ENCODE results near the gene WDR26.

Gene WDR26

DNA sequence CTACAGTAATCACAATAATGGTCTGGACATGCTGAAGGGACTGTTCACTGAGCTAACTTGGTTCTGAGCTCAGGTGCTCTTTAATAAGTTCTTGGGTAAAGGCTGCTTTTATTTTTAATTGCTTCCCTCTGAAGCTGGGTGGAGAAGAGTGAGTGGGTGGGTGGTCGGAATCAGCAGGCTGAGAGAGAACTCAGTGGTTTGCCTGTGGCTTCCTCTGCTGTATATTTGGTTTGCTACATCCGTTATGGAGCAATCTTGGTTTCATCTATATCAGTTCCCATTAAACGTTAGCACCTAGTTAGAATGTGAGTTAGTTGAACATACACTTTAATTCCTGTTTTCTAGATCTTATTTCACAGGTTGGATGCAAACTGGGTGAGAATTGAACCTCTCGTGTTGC, 54.6 kb downstream of the WDR26 start:
- Histone ChIP-seq H3K9me3 (no peaks in the 10 kb centered on the region), H3K36me3 (peaks cover 24 to 48% (median 44%) of the 10 kb centered on the region in 3 donors), H3K27me3 (no peaks in the 10 kb centered on the region), H3K4me1 (peaks cover 0 to 22% (median 2%) of the 10 kb centered on the region in 4 donors), H3K27ac (no peak overlapping the region), H3K4me3 (no peak overlapping the region)
- intact Hi-C loops (cut with DNase I; ENCODE audit: low total_unique reads), result no loop called here
- no peak for TF ChIP-seq CTCF (IDR thresholded peaks at IDR 0.05)
- DNase-seq, result no peak

GRCh38 chr1:224378855-224379631, 55.6 kb downstream of the WDR26 start:
- Histone ChIP-seq H3K27ac (no peak overlapping the region), H3K36me3 (peaks cover 29 to 58% (median 45%) of the 10 kb centered on the region in 3 donors), H3K27me3 (no peaks in the 10 kb centered on the region), H3K4me3 (no peak overlapping the region), H3K9me3 (no peaks in the 10 kb centered on the region), H3K4me1 (peaks cover 0 to 22% (median 2%) of the 10 kb centered on the region in 4 donors)
- DNase-seq, result no peak
- TF ChIP-seq CTCF (IDR thresholded peaks at IDR 0.05), result no peak
- intact Hi-C loops (cut with DNase I; ENCODE audit: low total_unique reads), result no loop called here

GRCh38 chr1:224377676-224378006, 57.0 kb downstream of the WDR26 start:
- DNase-seq, result no peak
- no peak overlapping the region for H3K27ac ChIP-seq
- intact Hi-C loops (cut with DNase I; ENCODE audit: low total_unique reads), result no loop called here
- TF ChIP-seq CTCF (IDR thresholded peaks at IDR 0.05), result no peak
- H3K4me1 ChIP-seq, result peaks cover 0 to 22% (median 2%) of the 10 kb centered on the region in 4 donors
- no peak overlapping the region for H3K4me3 ChIP-seq
- H3K27me3 ChIP-seq, result no peaks in the 10 kb centered on the region
- H3K9me3 ChIP-seq, result no peaks in the 10 kb centered on the region
- H3K36me3 ChIP-seq, result peaks cover 37 to 72% (median 55%) of the 10 kb centered on the region in 3 donors

- DNase-seq, result no peak
- Histone ChIP-seq H3K4me3 (no peak overlapping the region), H3K9me3 (no peaks in the 10 kb centered on the region), H3K27me3 (no peaks in the 10 kb centered on the region), H3K27ac (no peak overlapping the region), H3K36me3 (peaks cover 59 to 90% (median 71%) of the 10 kb centered on the region in 3 donors), H3K4me1 (peaks cover 0 to 22% (median 2%) of the 10 kb centered on the region in 4 donors)
- intact Hi-C loops (cut with DNase I; ENCODE audit: low total_unique reads), result no loop called here
- no peak for TF ChIP-seq CTCF (IDR thresholded peaks at IDR 0.05)
These were observed 59.5 kb downstream of the WDR26 start for GRCh38 chr1:224375059-224375458.

DNA sequence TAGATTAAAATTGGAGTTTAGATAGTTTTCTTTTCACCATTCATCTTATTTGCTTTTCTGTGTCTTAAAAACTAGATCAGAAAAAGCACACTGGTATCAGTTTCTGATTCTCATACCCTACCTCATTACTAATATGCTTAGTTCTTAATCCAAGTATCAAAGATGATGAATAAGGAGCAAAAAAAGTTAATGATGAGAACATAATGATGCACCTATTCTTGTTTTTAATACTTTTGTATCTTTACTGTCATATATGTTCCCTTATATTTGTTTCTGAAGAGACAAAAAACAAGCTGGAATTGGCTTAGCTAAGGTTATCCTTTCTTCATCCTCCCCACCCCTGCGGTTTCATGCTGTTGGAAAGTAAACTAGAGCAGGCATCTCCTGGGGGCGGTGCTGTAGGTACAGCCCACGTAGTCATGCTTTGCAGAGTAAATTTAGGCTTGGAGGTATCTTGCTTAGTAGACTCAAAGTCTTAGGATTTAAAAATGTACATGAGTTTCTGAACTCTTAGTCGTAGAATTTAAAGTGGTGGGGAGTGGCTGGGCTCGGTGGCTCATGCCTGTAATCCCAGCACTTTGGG, 61.5 kb downstream of the WDR26 start:
- intact Hi-C loops (cut with DNase I; ENCODE audit: low total_unique reads), result no loop called here
- no peak for TF ChIP-seq CTCF (IDR thresholded peaks at IDR 0.05)
- H3K9me3 ChIP-seq, result no peaks in the 10 kb centered on the region
- H3K27ac ChIP-seq, result no peak overlapping the region
- no peaks in the 10 kb centered on the region for H3K27me3 ChIP-seq
- H3K36me3 ChIP-seq, result peaks cover 62 to 95% (median 75%) of the 10 kb centered on the region in 3 donors
- H3K4me1 ChIP-seq, result peaks cover 0 to 21% (median 2%) of the 10 kb centered on the region in 4 donors
- no peak for DNase-seq
- H3K4me3 ChIP-seq, result no peak overlapping the region
